ENCODE data around the gene CFP. TPM values are rescaled to one million over a fixed set of nuclear protein-coding genes. Genes with fewer than 3 reads are reported as not detected.

Gene CFP
- total RNA-seq, 1 donor from 2014 or later = 0.82 TPM

- DNase-seq (ENCODE audit: low spot score in 2 of 2) = no peak
- FAIRE-seq = no peak
These were observed 52.3 kb downstream of the CFP start for GRCh38 chrX:47577424-47577823.

GRCh38 chrX:47576021-47576898, 53.5 kb downstream of the CFP start:
- DNase-seq (ENCODE audit: low spot score in 2 of 2) (no peak), FAIRE-seq (no peak)

- DNase-seq (ENCODE audit: low spot score in 2 of 2) = no peak
- no peak for FAIRE-seq
These were observed 55.0 kb downstream of the CFP start for GRCh38 chrX:47574547-47575301.

GRCh38 chrX:47574076-47574546, 55.6 kb downstream of the CFP start:
- FAIRE-seq (no peak), DNase-seq (ENCODE audit: low spot score in 2 of 2) (no peak)

- no peak for DNase-seq (ENCODE audit: low spot score in 2 of 2)
These were observed 56.2 kb downstream of the CFP start for GRCh38 chrX:47573341-47574075.

More at GRCh38 chrX:47573341-47574075, 56.2 kb downstream of the CFP start:
- FAIRE-seq = no peak

Small RNA genes lying within 50 kb of the gene (small RNA-seq; reads per million reads assigned to genes)
- not detected for gene MIR4769

Other genes with a start within 250 kb of the CFP start
- gene ZNF41, start 146.7 kb downstream of the CFP start, total RNA-seq = 12.2 TPM
- 4.5 TPM for gene ARAF, start 68.7 kb downstream of the CFP start, total RNA-seq
- 2.9 TPM for gene TIMP1, start 47.5 kb downstream of the CFP start, total RNA-seq
- 14.7 TPM for gene SYN1, start 10.1 kb downstream of the CFP start, total RNA-seq
- 17.5 TPM for gene ELK1, start 20.6 kb upstream of the CFP start, total RNA-seq
- 86.0 TPM for gene UXT, start 29.2 kb upstream of the CFP start, total RNA-seq
- 13.9 TPM for gene ZNF81, start 207.0 kb upstream of the CFP start, total RNA-seq

Measured in frontal cortex (tissue), 4 donors.